NB4 (cell line): ENCODE data around the gene S100A9.

Source experiments
- CTCF ChIP-seq: IDR thresholded peaks from one replicate; pipeline ENCODE4 v1.5.1; 2012; ENCODE audit warnings: low read depth, low read length
- MAX ChIP-seq: IDR thresholded peaks from 2 replicates; pipeline ENCODE4 v1.6.1; 2011; ENCODE audit warnings: low read depth, low read length
- MYC ChIP-seq: IDR thresholded peaks from 2 replicates; pipeline ENCODE4 v1.6.1; 2011; ENCODE audit warnings: low read depth, low read length
- POLR2A ChIP-seq: IDR thresholded peaks from 2 replicates; pipeline ENCODE4 v1.6.1; 2011; ENCODE audit warnings: mild to moderate bottlenecking; ENCODE audit not compliant: insufficient read length; ENCODE audit errors: extremely low read depth

DNA sequence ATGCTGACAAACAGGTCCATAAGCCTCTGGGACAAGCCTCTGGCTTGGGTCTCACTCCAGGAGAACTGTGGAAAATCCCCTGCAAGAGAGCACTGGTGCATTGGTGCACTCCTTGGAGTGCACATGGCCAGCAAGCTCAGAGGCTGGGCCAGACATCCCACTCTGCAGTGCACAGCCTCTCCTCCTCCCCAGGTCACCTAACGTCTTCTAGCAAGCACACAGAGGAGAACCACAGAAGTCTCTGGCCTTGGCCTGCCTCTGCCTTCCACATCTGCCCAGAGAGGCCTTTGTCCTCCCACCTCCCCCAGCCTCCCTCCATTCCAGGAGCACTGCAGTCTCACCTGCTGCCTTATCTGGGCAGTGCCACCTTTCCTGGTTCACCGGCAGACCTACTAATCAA, 49.1 kb upstream of the S100A9 start:
- TF ChIP-seq POLR2A (no peak), CTCF (no peak), MAX (no peak), MYC (no peak)
